Body of pancreas (tissue), 4 donors: Measurements from ENCODE around the gene PDE1C.

ENCODE experiments used
- CTCF ChIP-seq, 7 experiments: fragments of 450-650 bp in 4 of 7; fragments of 200-600 bp in 3 of 7; sonication (generic) in 3 of 7; IDR thresholded peaks; one replicate each; pipeline ENCODE4 v1.5.1; 2016 to 2019; ENCODE audit warnings: antibody characterized with exemption in 7 of 7
- POLR2A ChIP-seq, 3 donors: fragments of 450-650 bp; IDR thresholded peaks; one replicate each; pipeline ENCODE4 v1.6.1; 2016; ENCODE audit warnings: antibody characterized with exemption in 3 of 3, mild to moderate bottlenecking in 2 of 3

- TF ChIP-seq CTCF (IDR thresholded peaks at IDR 0.05): no peak
- no peak for TF ChIP-seq POLR2A (IDR thresholded peaks at IDR 0.05)
Observed at GRCh38 chr7:32074787-32075585, 4.8 kb upstream of the PDE1C start.
